Activated CD8-positive, alpha-beta T cell treated with anti-CD3 and anti-CD28 coated beads for 36 hours (primary cell): Measurements from ENCODE around the gene EXOC3. TPM values are rescaled to one million over a fixed set of nuclear protein-coding genes. Genes with fewer than 3 reads are reported as not detected.

Experiments used
- ATAC-seq: fragments of 200-7000 bp; cut with Tn5 transposase; one replicate; pipeline ENCODE4 v1.10.0; 2021; ENCODE audit warnings: mild to moderate bottlenecking, moderate library complexity
- CTCF ChIA-PET: fragments of 350-600 bp; sonication (Branson Sonifier 250); formaldehyde crosslinking; loops from one replicate; lab custom pipeline; 2021; ENCODE audit warnings: antibody characterized with exemption; lab: Charles Lee
- POLR2A ChIA-PET: fragments of 350-600 bp; sonication (Branson Sonifier 250); formaldehyde crosslinking; loops from one replicate; lab custom pipeline; 2021; ENCODE audit warnings: antibody characterized with exemption; lab: Charles Lee
- DNase-seq: peaks from one replicate; pipeline ENCODE4 v3.0.0-alpha.2; 2020
- H3K27ac Mint-ChIP-seq: one replicate; pipeline ENCODE4 v1.8.0; 2021; ENCODE audit warnings: mild to moderate bottlenecking, mixed read lengths
- H3K27me3 Mint-ChIP-seq: one replicate; pipeline ENCODE4 v1.8.0; 2021; ENCODE audit warnings: mixed read lengths
- H3K36me3 Mint-ChIP-seq: one replicate; pipeline ENCODE4 v1.8.0; 2021; ENCODE audit warnings: low read depth, mixed read lengths
- H3K4me1 Mint-ChIP-seq: one replicate; pipeline ENCODE4 v1.8.0; 2021; ENCODE audit warnings: low read depth, mixed read lengths
- H3K4me3 Mint-ChIP-seq: one replicate; pipeline ENCODE4 v1.8.0; 2021; ENCODE audit warnings: mild to moderate bottlenecking, moderate library complexity, mixed read lengths
- H3K9me3 Mint-ChIP-seq: one replicate; pipeline ENCODE4 v1.8.0; 2021; ENCODE audit warnings: mixed read lengths
- CTCF ChIP-seq: fragments of 200-600 bp; IDR thresholded peaks from one replicate; pipeline ENCODE4 v1.8.0; 2022; ENCODE audit warnings: antibody characterized with exemption, mild to moderate bottlenecking
- intact Hi-C: fragments of 100-400 bp; cut with micrococcal nuclease; formaldehyde crosslinking; loops from one replicate; pipeline ENCODE4 v1.10.0; 2022
- total RNA-seq, 2 experiments: library from RNA; stranded (reverse); gene quantifications; one replicate each; pipeline ENCODE4 v1.2.3, GENCODE V29; 2021

The EXOC3 gene
- total RNA-seq, 2 experiments from 2014 or later, result 65.9 to 67.6 TPM

GRCh38 chr5:445591-445990, 2.6 kb downstream of the EXOC3 start:
- Mint-ChIP-seq H3K4me1 (peaks cover 47% of the 10 kb centered on the region), H3K4me3 (no peak overlapping the region), H3K27me3 (no peaks in the 10 kb centered on the region), H3K36me3 (peaks cover 51% of the 10 kb centered on the region), H3K9me3 (peaks cover 3% of the 10 kb centered on the region), H3K27ac (no peak overlapping the region)
- ATAC-seq (no peak), DNase-seq (no peak)
- ChIA-PET CTCF (interaction anchor here (1.0 to 3.7 kb wide), 9 partner anchors 9 to 257 kb away, joined by 3 to 28 read pairs (median 4); partner anchors contain the start of gene AHRR), POLR2A (interaction anchor here (1.0 to 4.6 kb wide), 4 partner anchors 13 to 128 kb away, joined by 3 to 20 read pairs (median 6); no protein-coding TSS in a partner anchor)
- no peak for TF ChIP-seq CTCF
- intact Hi-C loops, result no loop called here

GRCh38 chr5:446066-446882, 3.3 kb downstream of the EXOC3 start:
- ATAC-seq, result no peak
- Mint-ChIP-seq H3K4me3 (no peak overlapping the region), H3K4me1 (peaks cover 43% of the 10 kb centered on the region), H3K9me3 (peaks cover 8% of the 10 kb centered on the region), H3K36me3 (peaks cover 58% of the 10 kb centered on the region), H3K27ac (no peak overlapping the region), H3K27me3 (no peaks in the 10 kb centered on the region)
- intact Hi-C loops, result no loop called here
- TF ChIP-seq CTCF, result no peak
- POLR2A ChIA-PET, result interaction anchor here (0.7 to 4.6 kb wide), 7 partner anchors 12 to 207 kb away, joined by 3 to 20 read pairs (median 4); no protein-coding TSS in a partner anchor
- no peak for DNase-seq
- CTCF ChIA-PET, result interaction anchor here (0.9 to 3.7 kb wide), 24 partner anchors 9 to 257 kb away, joined by 3 to 28 read pairs (median 4); partner anchors contain the start of genes AHRR and CEP72

- peaks cover 40% of the 10 kb centered on the region for H3K4me1 Mint-ChIP-seq
- peaks cover 62% of the 10 kb centered on the region for H3K36me3 Mint-ChIP-seq
- ChIA-PET POLR2A (interaction anchor here (0.7 to 4.6 kb wide), 5 partner anchors 11 to 207 kb away, joined by 3 to 20 read pairs (median 4); no protein-coding TSS in a partner anchor), CTCF (interaction anchor here (0.6 to 3.7 kb wide), 23 partner anchors 10 to 258 kb away, joined by 3 to 28 read pairs (median 4); partner anchors contain the start of gene CEP72)
- ATAC-seq (peak; percentile 47), DNase-seq (no peak)
- no peaks in the 10 kb centered on the region for H3K27me3 Mint-ChIP-seq
- peak; percentile 80 for TF ChIP-seq CTCF
- peak overlapping the region; percentile 55 for H3K27ac Mint-ChIP-seq
- peaks cover 13% of the 10 kb centered on the region for H3K9me3 Mint-ChIP-seq
- intact Hi-C loops, result no loop called here
- no peak overlapping the region for H3K4me3 Mint-ChIP-seq
These were observed 3.9 kb downstream of the EXOC3 start for GRCh38 chr5:446883-447263.

- Mint-ChIP-seq H3K4me3 (no peak overlapping the region), H3K4me1 (peaks cover 41% of the 10 kb centered on the region), H3K36me3 (peaks cover 65% of the 10 kb centered on the region), H3K27me3 (no peaks in the 10 kb centered on the region), H3K9me3 (peaks cover 19% of the 10 kb centered on the region), H3K27ac (no peak overlapping the region)
- intact Hi-C loops, result no loop called here
- ATAC-seq, result no peak
- DNase-seq, result no peak
- ChIA-PET CTCF (interaction anchor here (0.6 to 3.7 kb wide), 17 partner anchors 9 to 228 kb away, joined by 3 to 28 read pairs (median 4); partner anchors contain the start of gene CEP72), POLR2A (interaction anchor here (0.6 to 1.3 kb wide), 6 partner anchors 24 to 446 kb away, joined by 3 to 4 read pairs (median 3); no protein-coding TSS in a partner anchor)
- TF ChIP-seq CTCF, result no peak
These were observed 4.5 kb downstream of the EXOC3 start for GRCh38 chr5:447501-447900.
